Measurements from ENCODE around the gene ACTBL2. TPM values are rescaled to one million over a fixed set of nuclear protein-coding genes. Genes with fewer than 3 reads are reported as not detected.

Gene ACTBL2
- total RNA-seq, 2 donors from 2014 or later, result not detected

- intact Hi-C loops (cut with DNase I), result no loop called here
- ATAC-seq (no peak), DNase-seq (peak; percentile 54)
Measured at GRCh38 chr5:57434227-57434640, 48.4 kb downstream of the ACTBL2 start.

- ATAC-seq (no peak), DNase-seq (no peak)
- intact Hi-C loops (cut with DNase I), result no loop called here
Measured at GRCh38 chr5:57432876-57433275, 49.7 kb downstream of the ACTBL2 start.

GRCh38 chr5:57431759-57432158 lies 50.9 kb downstream of the ACTBL2 start:
- ATAC-seq (no peak), DNase-seq (no peak)
- intact Hi-C loops (cut with DNase I), result no loop called here

Measured in left cardiac atrium (tissue), 4 donors.